Suprapubic skin (tissue), 4 donors: ENCODE data around the gene LRBA.

ENCODE experiments used
- CTCF ChIP-seq, 2 donors: fragments of 200-600 bp in 1 of 2; fragments of 450-650 bp in 1 of 2; sonication (generic) in 1 of 2; IDR thresholded peaks; one replicate each; pipeline ENCODE4 v1.5.1; 2016 to 2019; ENCODE audit warnings: antibody characterized with exemption in 2 of 2, mild to moderate bottlenecking in 1 of 2, moderate library complexity in 1 of 2
- EP300 ChIP-seq: sonication (generic); formaldehyde crosslinking; IDR thresholded peaks from one replicate; pipeline ENCODE4 v1.6.1; 2017; ENCODE audit warnings: antibody characterized with exemption
- POLR2A ChIP-seq, 2 donors: fragments of 450-650 bp; IDR thresholded peaks; one replicate each; pipeline ENCODE4 v1.6.1; 2017; ENCODE audit warnings: antibody characterized with exemption in 2 of 2, mild to moderate bottlenecking in 2 of 2, moderate library complexity in 2 of 2
- POLR2AphosphoS5 ChIP-seq, 3 donors: sonication (generic); formaldehyde crosslinking; IDR thresholded peaks; one replicate each; pipeline ENCODE4 v1.6.1; 2017; ENCODE audit warnings: antibody characterized with exemption in 3 of 3

DNA sequence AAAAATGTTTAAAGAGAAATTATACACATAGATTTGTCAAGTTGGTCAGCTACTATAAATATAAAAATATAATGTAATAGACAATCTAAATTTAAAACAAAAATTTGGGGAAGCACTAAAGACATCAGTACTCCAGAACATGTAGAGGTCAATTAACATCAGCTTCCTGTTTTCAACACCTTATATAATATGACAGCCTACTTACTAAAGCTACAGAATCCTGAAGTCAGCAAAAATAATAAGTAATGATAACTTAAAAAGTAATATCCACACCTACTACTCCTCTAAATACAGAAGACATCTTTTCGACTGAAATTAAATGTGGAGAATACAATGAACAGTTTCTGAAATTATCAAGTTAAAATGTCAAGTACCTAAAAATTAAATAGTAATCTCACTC is 118.6 kb downstream of the LRBA start:
- TF ChIP-seq CTCF (IDR thresholded peaks at IDR 0.05) (no peak), EP300 (no peak), POLR2AphosphoS5 (IDR thresholded peaks at IDR 0.05) (no peak), POLR2A (IDR thresholded peaks at IDR 0.05) (no peak)
